ENCODE measurements around the gene LPAR3. TPM values are rescaled to one million over a fixed set of nuclear protein-coding genes. Genes with fewer than 3 reads are reported as not detected.

The LPAR3 gene
- total RNA-seq, 4 donors from 2014 or later = 13.0 to 19.0 (median 14.5) TPM

GRCh38 chr1:84763912-84764680, 128.9 kb downstream of the LPAR3 start:
- intact Hi-C loops (cut with DNase I; ENCODE audit: low total_unique reads) = no loop called here

GRCh38 chr1:84762664-84763063, 130.3 kb downstream of the LPAR3 start:
- no peak for TF ChIP-seq CTCF (IDR thresholded peaks at IDR 0.05)
- TF ChIP-seq POLR2A (IDR thresholded peaks at IDR 0.05) = no peak
- DNase-seq (ENCODE audit: low spot score in 2 of 2) = no peak
- 87 to 92% methylated on average over 5 of the region's 5 CpGs for WGBS, 2 donors
- intact Hi-C loops (cut with DNase I; ENCODE audit: low total_unique reads) = no loop called here
- no peak overlapping the region for H3K4me3 ChIP-seq (ENCODE audit: low read depth, poor library complexity, severe bottlenecking)

More at GRCh38 chr1:84763912-84764680, 128.9 kb downstream of the LPAR3 start:
- TF ChIP-seq CTCF (IDR thresholded peaks at IDR 0.05) (no peak), POLR2A (IDR thresholded peaks at IDR 0.05) (no peak)
- 37 to 42% methylated on average over 13 of the region's 13 CpGs for WGBS, 2 donors
- no peak overlapping the region for H3K4me3 ChIP-seq (ENCODE audit: low read depth, poor library complexity, severe bottlenecking)
- DNase-seq (ENCODE audit: low spot score in 2 of 2) = no peak

Other genes with a start within 250 kb of the LPAR3 start
- 1 to 10 TPM; 6.7 to 9.3 (median 8.8) TPM for gene SSX2IP, start 202.7 kb downstream of the LPAR3 start, total RNA-seq
- gene MCOLN2, start 103.9 kb upstream of the LPAR3 start, total RNA-seq = 1 to 10 TPM in 3 of 4 donors, under 1 TPM in 1; 0.44 to 1.9 (median 1.5) TPM
- gene MCOLN3, start 155.3 kb upstream of the LPAR3 start, total RNA-seq = 1 to 10 TPM; 1.1 to 5.0 (median 3.7) TPM